AG09309 (cell line): Measurements from ENCODE around the gene AATF.

Source experiments
- DNase-seq: peaks from one replicate; pipeline ENCODE4 v3.0.0-alpha.2; 2010; ENCODE audit warnings: low read depth
- H3K4me3 ChIP-seq: 2 replicates; pipeline ENCODE4 v1.5.1; 2011; ENCODE audit warnings: mild to moderate bottlenecking, low read depth, low read length, moderate library complexity; ENCODE audit not compliant: control insufficient read depth
- TF ChIP-seq, protein P1 (sequence below): IDR thresholded peaks from 2 replicates; pipeline ENCODE4 v1.5.1; 2011; ENCODE audit warnings: mild to moderate bottlenecking, low read depth, low read length, inconsistent platforms; ENCODE audit not compliant: insufficient read depth, control insufficient read depth; ENCODE audit errors: missing control alignments

The AATF gene

DNA sequence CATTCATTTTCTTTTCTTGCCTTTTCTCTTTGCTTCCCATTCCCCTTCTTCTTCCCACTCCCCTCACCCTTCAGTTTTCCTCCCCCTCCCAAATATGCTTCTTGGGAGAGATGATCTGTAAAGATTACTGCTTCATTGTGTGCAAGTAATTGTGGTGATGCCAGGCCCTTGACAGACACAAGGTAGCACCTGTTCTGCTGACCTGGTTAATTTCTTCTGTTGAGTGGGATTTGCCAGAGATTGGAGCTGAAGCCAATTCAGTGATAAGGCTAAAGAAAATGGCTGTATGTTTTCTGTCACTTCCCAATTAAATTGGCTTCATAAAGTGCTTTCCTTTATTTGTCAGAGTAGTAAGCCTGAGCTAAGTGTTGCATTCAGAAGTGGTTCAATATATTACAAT, 44.5 kb downstream of the AATF start:
- H3K4me3 ChIP-seq, result no peak overlapping the region
- TF ChIP-seq, protein P1, sequence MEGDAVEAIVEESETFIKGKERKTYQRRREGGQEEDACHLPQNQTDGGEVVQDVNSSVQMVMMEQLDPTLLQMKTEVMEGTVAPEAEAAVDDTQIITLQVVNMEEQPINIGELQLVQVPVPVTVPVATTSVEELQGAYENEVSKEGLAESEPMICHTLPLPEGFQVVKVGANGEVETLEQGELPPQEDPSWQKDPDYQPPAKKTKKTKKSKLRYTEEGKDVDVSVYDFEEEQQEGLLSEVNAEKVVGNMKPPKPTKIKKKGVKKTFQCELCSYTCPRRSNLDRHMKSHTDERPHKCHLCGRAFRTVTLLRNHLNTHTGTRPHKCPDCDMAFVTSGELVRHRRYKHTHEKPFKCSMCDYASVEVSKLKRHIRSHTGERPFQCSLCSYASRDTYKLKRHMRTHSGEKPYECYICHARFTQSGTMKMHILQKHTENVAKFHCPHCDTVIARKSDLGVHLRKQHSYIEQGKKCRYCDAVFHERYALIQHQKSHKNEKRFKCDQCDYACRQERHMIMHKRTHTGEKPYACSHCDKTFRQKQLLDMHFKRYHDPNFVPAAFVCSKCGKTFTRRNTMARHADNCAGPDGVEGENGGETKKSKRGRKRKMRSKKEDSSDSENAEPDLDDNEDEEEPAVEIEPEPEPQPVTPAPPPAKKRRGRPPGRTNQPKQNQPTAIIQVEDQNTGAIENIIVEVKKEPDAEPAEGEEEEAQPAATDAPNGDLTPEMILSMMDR, result no peak
- no peak for DNase-seq

DNA sequence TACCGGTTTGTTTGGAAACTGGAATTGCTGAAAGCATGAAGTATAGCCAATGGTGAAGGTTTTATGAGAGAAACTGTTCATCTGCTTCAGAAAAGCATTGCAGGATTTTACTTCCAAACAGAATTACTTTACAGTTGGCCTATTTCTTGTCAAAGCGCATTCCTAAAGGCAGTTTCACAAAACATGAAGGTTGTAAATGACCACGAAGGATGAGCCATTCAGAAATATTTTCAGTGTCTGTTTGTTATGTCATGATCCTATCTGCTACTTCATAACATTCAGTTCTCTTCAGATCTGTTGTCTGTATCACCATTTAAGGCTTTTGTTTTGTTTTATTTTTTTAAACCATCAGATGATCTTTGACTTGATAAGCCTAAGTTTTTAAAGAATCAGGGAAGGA, 45.7 kb downstream of the AATF start:
- no peak overlapping the region for H3K4me3 ChIP-seq
- peak; percentile 16 for DNase-seq
- TF ChIP-seq, protein P1, result no peak

DNA sequence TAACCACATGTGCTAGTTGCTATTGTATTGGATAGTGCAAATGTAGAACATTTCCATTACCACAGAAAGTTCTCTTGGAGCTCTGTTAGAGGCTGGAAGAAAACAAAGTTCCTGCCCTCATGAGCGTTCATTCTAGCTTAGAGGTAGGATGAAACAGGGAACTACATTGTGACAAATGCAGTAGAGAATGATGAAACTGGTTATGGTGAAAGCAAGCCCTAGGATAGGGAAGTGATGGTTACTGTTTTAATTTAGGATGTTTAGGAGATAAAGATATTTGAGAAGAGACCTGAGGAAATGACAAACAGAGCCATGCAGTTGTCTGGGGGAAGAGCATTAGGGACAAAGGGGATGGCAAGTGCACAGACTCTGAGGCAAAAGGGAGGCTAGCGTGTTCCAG, 50.7 kb downstream of the AATF start:
- H3K4me3 ChIP-seq, result no peak overlapping the region
- TF ChIP-seq, protein P1, result no peak
- no peak for DNase-seq

DNA sequence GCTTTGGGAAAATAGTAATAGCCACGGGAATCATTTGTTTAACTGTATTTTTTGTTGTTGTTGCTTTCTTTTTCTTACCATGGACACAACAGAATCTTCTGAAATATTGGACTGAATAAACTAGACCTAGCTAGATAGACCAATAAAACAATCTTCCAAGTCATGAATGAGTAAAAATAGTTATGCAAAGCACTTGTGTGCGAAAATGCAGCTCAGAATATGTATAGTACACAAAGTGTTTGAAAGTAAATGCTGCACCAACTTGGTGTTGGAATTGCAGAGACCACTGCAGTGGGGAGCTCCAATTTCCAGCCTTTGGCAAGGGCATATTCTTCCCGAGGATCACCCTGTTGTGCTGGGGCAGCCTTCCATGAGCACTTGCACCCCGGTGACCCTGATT, 68.0 kb downstream of the AATF start:
- H3K4me3 ChIP-seq, result no peak overlapping the region
- TF ChIP-seq, protein P1, result no peak
- no peak for DNase-seq

DNA sequence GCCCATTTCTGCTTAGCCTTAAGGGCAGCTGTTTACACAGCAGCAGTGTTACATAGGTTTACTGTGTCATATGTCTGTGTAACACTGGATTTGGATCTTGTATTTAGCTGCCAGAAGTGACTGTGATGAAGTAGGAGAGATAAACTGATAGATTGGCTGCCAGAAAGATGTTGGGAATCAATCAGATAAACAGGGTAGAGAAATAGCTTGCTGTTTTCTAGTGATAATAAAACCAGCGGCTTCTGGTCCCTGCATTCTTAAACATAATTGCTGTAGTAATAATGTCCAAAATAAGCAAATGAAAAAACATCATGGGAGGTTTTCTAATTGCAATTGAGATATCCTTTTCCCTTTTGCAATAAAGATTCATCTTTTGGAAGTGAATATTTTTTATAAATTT, 68.7 kb downstream of the AATF start:
- DNase-seq, result no peak
- no peak overlapping the region for H3K4me3 ChIP-seq
- TF ChIP-seq, protein P1, result no peak

DNA sequence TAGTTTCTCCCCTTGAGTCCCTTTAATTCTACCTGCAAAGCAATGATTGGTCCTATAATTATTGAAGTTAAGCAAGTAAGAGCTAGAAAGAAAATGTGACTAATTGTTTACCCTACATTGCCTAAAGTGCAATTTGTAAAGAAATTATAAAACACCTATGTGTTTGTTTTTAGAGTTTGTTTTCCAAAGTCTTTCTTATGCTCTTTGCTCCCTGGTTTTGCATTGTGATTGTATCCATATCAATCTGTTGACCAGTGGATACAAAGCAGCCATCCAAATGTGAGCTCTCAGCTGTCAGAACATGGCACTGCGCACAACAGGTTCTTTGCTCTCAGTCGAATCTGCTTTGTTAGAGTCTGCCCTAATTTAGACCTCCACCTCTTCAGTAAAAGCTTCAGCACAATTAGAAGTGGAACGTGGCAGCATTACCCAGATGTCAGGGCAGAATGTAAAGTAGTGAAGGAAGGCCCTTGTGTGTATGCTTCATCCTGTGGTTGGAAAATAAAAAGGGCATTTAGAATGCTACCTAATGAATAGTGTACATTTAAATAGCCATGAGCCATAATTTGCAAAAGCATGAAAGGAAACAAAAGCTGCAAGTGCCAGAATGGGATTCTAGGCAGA, 70.5 kb downstream of the AATF start:
- H3K4me3 ChIP-seq, result no peak overlapping the region
- TF ChIP-seq, protein P1, result no peak
- no peak for DNase-seq

DNA sequence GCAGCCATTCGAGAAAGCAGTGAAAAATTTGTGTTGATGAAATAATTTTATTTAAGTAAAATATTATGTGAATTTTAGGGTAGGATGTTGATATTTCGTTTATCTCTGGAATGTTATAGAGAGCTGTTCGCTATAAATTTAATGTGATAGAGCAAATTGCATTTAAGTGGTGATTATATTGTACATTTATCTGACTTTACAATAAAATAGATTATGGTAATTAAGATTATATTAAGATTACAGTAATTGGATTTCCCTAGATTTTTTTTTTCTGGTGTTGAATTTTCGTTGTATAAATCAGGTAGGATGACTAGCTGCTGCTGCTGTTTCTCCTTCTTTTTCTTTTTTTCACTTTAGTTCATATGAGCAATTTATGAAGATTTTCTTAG, 71.0 kb downstream of the AATF start:
- TF ChIP-seq, protein P1, result no peak
- no peak overlapping the region for H3K4me3 ChIP-seq
- no peak for DNase-seq
